ENCODE data around the gene NME5.
"Not testable (repeated sequence)": the region's sequence is repeated elsewhere in the genome, so short reads cannot be mapped to it uniquely, and the experiment has no call there.

The NME5 gene

DNA sequence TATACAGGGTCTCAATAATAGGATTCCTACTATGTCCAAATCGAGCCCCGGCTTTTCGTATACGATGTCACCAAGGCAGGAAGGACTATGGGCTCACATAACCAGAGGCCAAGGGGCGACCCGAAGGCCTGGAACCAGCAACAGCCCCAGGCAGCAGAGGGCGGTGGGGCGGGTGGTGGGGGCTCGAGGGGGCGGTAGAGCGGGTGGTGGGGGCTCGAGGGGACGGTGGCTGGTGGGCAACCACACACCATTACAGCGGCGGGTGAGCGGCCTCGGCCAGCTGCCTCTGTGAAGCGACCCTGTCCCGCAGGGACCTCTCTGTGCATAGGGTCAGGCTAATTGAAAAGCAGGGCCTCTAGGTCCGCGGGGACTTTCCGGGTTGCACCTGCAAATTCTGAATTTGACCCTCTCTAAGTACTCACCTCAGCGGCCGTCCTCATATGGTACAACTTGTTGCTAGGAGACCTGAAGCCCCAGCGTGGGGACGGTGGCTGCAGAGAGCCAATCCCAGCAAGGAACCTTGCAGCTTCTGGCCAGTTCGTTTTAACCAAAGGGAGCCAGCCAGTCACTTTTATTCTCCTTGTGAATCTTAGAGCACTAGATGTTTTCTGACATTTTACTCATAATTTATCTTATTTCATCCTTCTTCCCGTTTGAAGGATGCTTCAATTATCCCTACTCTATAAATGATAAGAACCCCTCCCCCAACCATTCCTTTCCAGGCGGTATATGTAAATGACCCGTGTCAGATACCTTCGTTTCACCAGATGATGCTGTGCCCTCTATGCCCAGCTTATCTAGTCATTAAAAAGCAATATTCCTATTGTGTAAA, at the start of gene NME5:
NME5 (minus strand) TSS at position 480 of the 832 bp plus-strand sequence. CDS start 648 bp downstream, outside the sequence.
- no peak for DNase-seq

DNA sequence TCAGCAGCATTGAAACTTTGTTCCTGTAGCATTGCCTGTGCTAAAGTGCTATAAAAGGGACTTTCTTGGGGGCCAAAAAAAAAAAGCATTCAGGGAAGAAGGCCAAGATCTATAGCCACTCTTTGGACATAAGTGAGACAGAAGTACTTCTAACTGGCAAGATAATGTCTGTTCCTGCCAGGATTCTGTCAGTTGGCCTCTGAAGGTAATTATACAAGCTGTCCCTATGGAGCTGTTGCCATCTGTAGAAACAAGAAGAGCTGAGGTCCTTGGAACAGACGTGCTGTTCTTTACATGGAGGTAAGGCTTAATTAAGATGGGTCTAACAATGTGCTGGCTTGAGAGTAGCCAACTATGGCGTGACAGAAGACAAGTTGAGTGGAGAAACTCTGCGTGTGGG, 49.4 kb upstream of the NME5 start:
- DNase-seq: no peak

- DNase-seq: no peak
Observed at GRCh38 chr5:138186002-138186447, 46.8 kb upstream of the NME5 start.

- no peak for DNase-seq
Observed at GRCh38 chr5:138182808-138183207, 43.6 kb upstream of the NME5 start.

DNA sequence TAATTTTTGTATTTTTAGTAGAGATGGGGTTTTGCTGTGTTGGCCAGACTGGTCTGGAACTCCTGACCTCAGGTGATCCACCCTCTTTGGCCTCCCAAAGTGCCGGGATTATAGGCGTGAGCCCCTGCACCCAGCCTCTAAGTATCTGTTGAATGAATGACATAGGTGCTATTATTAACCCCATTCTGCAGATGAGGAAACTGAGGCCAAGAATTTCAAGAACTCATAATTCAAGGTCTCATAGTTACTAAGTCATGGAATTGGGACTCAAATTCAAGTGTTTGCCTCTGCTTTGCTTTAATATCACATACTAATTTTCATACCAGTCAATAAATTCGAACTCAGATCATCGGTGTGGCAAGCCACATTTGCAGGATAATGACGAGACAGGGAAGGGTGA, 41.6 kb upstream of the NME5 start:
- no peak for DNase-seq

DNA sequence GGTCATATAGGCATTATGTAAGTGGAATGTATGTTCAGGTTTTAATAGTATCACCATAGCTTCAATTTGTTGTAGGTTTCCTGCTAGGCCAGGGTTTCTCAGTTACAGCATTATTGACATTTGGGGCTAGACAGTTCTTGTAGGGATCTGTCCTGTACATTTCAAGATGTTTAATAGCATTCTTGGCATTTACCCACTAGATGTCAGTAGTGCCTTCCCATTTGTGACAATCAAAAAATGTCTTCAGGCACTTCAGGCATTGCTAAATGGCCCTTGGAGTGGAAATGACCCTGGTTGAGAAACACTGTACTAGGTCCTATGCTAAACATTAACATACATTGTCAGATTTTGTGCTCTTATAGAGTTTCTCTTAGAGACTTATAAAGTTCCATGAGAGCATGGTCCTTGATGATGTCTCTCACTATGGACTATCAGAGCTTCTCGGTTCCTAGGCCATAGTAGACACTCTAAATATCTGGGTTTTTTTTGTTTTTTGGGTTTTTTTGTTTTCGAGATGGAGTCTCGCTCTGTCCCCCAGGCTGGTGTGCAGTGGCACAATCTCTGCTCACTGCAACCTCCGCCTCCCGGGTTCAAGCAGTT, 41.1 kb upstream of the NME5 start:
- DNase-seq: no peak

DNA sequence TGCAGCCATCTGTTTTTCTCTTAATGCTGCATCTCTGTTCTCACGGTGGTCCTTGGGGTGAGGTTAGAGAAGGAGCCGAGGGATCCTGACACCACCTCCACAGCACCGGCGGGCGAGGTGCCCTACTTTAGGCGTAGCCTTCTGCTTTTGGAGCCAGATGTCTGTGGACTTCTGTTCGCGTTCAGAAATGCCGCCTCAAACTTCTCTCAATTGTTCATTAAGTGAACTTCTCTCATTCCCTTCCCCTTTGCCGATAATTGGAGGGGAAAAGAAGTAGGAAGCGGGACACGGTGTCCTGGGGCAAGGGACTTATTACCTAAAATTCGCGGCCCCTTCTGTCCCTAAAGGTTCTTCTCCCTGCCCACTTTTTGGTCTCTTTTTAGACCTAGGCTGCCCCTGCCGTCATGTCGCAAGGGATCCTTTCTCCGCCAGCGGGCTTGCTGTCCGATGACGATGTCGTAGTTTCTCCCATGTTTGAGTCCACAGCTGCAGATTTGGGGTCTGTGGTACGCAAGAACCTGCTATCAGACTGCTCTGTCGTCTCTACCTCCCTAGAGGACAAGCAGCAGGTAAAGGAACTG, 40.1 kb upstream of the NME5 start:
- DNase-seq: no peak

- peak; percentile 95 for DNase-seq
Observed at GRCh38 chr5:138178516-138179276, 39.5 kb upstream of the NME5 start, which contains the start of the genes BRD8 and KIF20A. BRD8 (minus strand) TSS chr5:138178630; CDS start chr5:138178614, 16 bp downstream. KIF20A (plus strand) TSS chr5:138179112; CDS start chr5:138179681, 569 bp downstream.

- DNase-seq: peak; percentile 68
Observed at GRCh38 chr5:138177941-138178515, 38.8 kb upstream of the NME5 start.

DNA sequence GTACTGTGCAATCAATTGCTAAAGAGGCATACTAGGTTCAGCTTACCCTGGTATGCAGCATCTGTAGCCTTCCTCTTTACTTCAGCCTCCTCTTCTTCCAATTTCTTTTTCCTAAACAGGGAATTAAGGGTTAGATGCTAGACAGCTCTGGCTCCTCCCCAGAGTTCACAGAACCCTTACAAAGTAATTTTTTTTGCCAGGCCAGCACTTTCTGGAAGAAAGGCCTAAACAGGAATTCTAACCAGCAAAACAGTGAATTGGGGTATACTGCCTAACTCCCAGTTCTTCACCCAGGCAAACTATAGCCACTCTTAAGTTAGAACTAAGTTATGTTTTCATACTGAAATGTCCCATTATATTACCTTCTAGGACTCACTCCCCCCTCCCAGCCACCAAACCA, 31.1 kb upstream of the NME5 start:
- no peak for DNase-seq

GRCh38 chr5:138169124-138169523, 29.9 kb upstream of the NME5 start:
- DNase-seq: no peak

DNA sequence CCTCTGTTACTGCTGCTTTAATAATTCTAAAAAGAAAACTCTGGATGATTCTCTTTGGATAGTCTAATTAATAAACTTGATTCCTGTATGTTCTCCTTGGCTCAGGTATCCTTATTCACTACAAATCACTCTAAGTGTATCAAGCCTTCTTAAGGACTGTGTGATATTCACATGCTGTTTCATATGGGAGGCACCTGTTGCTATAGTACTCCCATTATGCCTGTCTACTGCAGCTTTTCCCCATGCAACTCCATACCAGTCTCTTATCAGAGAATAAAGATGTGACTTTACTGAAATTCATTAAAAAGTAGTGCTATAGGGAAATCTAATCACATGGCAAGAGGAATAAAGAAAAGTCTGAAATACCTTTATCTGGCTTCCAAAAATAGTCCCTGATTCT, 24.5 kb upstream of the NME5 start:
- no peak for DNase-seq

DNA sequence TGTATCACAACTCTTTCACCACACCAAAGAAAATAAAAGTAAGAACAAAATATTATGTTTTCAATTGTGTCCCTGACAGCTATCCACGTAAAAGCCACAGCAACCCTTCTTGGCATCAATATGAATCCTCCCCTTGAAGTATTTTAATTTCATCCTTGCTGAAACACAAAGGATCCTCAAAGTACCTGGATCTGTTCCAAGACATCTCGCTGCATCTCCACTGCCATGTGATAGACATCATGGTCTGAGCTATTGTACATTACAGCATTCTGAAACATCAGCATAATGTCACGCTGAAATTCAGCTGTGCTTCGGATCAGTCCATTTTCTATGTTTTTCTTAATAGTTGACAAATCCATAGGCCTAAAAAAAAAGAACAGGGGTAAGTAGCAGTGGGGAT, 21.5 kb upstream of the NME5 start:
- DNase-seq: no peak

DNA sequence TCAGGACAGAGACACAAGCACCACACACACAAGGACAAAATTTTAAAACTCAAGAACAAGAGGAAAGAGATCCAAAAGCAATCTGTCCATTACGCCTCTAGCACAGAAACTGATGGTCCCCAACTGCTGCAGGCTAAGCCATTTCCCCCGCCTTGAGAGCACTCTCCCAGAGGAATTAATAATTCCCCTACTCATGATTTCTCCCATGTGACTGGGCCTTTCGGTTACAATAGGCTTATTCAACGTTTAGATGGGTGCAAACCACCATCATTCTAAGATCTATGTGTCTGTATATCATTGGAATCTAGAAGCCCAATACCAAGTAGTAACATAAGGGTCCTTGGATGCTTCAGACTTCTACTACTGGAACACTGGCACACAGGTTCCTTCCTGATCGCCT, 20.4 kb upstream of the NME5 start:
- no peak for DNase-seq

DNA sequence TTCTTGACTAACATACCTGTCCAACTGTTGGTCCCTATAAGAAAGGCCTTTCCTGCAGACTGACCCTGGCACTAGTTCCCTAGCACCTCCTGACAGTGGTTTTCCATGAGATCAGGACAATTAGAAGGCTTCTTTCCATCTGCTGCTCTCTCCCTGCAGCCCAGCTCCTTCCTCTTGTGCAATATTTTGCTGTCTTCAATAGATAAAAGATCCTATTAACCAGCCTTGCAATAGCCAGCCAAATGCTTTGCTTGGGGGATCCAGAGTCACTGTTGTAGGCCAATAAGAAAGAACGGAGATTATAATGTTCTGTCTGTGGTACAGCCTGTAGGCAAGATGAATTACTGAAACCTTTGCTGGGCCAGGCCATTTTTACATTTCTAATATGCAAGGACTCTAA, 18.4 kb upstream of the NME5 start:
- DNase-seq: no peak

DNA sequence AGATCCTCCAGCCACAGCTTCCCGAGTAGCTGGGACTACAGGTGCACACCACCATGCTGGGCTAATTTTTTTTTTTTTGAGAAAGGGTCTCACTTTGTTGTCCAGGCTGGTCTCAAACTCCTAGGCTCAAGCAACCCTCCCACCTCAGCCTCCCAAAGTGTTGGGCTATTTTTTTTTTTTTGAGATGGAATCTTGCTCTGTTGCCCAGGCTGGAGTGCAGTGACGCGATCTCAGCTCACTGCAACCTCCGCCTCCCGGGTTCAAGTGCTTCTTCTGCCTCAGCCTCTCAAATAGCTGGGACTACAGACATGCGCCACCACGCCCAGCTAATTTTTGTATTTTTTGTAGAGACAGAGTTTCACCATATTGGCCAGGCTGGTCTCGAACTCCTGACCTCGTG, 16.7 kb upstream of the NME5 start:
- not testable (repeated sequence) for DNase-seq

- no peak for DNase-seq
Observed at GRCh38 chr5:138149530-138149929, 10.3 kb upstream of the NME5 start.

DNA sequence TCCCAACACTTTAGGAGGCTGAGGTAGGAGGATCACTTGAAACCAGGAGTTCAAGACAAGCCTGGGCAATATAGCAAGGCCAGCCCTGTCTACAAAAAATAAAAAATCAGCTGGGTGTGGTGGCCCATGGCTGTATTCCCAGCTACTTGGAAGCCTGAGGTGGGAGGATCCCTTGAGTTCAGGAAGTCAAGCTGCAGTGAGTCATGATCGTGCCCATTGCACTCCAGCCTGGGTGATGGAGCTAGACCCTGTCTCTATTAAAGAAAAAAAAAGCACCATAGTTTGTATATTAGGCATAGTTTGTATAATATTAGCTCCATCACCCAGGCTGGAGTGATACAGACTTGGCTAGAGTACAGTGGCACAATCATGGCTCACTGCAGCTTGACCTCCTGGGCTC, 9.6 kb upstream of the NME5 start:
- DNase-seq: no peak

GRCh38 chr5:138143578-138143977, 4.3 kb upstream of the NME5 start:
- DNase-seq: not testable (repeated sequence)

- no peak for DNase-seq
Observed at GRCh38 chr5:138141734-138142133, 2.5 kb upstream of the NME5 start.

DNA sequence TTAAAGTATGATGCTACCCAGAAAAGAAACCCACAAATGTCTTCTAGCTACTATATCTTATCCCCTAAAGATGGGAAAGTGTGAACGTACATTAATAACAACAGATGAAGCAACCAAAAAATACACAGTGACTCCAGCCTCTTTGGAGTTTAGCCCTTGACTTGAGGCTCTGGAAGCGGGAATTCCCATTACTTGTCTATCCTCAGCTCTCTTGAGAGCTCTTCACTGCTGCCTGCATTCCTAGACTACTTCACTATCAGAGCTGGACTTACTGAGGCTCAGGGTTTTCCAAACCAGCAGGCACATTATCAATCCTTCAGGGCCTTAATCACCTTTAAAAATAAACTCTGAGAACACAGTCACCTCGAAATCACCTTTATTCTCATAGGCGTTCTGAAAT, 1.0 kb upstream of the NME5 start:
- DNase-seq: no peak

GRCh38 chr5:138139781-138140090, 508 bp upstream of the NME5 start:
- DNase-seq: no peak

GRCh38 chr5:138132543-138132942, 6.7 kb downstream of the NME5 start:
- DNase-seq: no peak
